RWPE2 (cell line): ENCODE data around the gene PIK3CD.

Experiments
- ATAC-seq: fragments of 200-7000 bp; cut with Tn5 transposase; 3 replicates; pipeline ENCODE4 v1.9.1; 2021; ENCODE audit warnings: low read depth
- DNase-seq: peaks from one replicate; pipeline ENCODE4 v3.0.0-alpha.2; 2020; ENCODE audit warnings: low spot score
- H3K27ac ChIP-seq: fragments of 450-650 bp; 2 replicates; pipeline ENCODE4 v1.5.1; 2017; ENCODE audit warnings: mild to moderate bottlenecking; ENCODE audit not compliant: poor library complexity, severe bottlenecking
- H3K27me3 ChIP-seq: fragments of 250-450 bp; sonication (Bioruptor Pico); 2 replicates; pipeline ENCODE4 v1.5.1; 2021; ENCODE audit warnings: mild to moderate bottlenecking, moderate library complexity; ENCODE audit not compliant: insufficient read depth, poor library complexity, severe bottlenecking
- H3K36me3 ChIP-seq: fragments of 250-450 bp; sonication (Bioruptor Pico); 2 replicates; pipeline ENCODE4 v1.5.1; 2020; ENCODE audit warnings: low read depth, mild to moderate bottlenecking, moderate library complexity
- H3K4me1 ChIP-seq: fragments of 250-450 bp; sonication (Bioruptor Pico); 2 replicates; pipeline ENCODE4 v1.5.1; 2021; ENCODE audit warnings: mild to moderate bottlenecking, moderate library complexity; ENCODE audit not compliant: insufficient read depth, poor library complexity, severe bottlenecking
- H3K4me3 ChIP-seq: fragments of 250-450 bp; sonication (Bioruptor Pico); 2 replicates; pipeline ENCODE4 v1.5.1; 2021; ENCODE audit warnings: mild to moderate bottlenecking, moderate library complexity; ENCODE audit not compliant: severe bottlenecking
- H3K9me3 ChIP-seq: fragments of 250-450 bp; sonication (Bioruptor Pico); 2 replicates; pipeline ENCODE4 v1.5.1; 2021; ENCODE audit warnings: mild to moderate bottlenecking, moderate library complexity; ENCODE audit not compliant: severe bottlenecking
- CTCF ChIP-seq: fragments of 450-650 bp; IDR thresholded peaks from one replicate; pipeline ENCODE4 v1.5.1; 2017; ENCODE audit warnings: mild to moderate bottlenecking, moderate library complexity; ENCODE audit not compliant: poor library complexity, severe bottlenecking

The PIK3CD gene

GRCh38 chr1:9731051-9731537 lies 79.6 kb downstream of the PIK3CD start:
- no peak overlapping the region for H3K27ac ChIP-seq
- DNase-seq: no peak
- no peaks in the 10 kb centered on the region for H3K4me1 ChIP-seq
- peaks cover 94% of the 10 kb centered on the region for H3K36me3 ChIP-seq
- H3K4me3 ChIP-seq: no peak overlapping the region
- H3K27me3 ChIP-seq: no peaks in the 10 kb centered on the region
- no peaks in the 10 kb centered on the region for H3K9me3 ChIP-seq
- ATAC-seq: no peak
- TF ChIP-seq CTCF: no peak

DNA sequence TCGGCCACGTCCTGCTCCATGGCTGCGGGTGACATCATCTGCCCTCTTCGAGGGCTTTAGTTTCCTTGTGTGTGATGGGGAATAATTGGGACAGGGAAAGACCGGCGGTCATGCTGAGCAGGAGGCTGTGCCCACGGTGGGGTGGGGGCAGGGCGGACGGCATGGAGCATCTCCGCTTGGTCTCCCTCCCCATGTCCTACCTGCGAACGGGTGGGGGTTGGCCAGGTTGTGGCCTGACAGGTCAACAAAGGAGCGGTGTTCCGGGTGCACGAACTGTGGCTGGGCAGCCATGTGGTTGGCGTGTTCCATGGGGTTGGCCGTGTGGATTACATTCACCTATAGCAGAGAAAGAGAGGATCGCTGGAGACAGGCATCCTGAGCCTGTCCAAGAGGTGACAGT lies 80.0 kb downstream of the PIK3CD start:
- ATAC-seq: no peak
- Histone ChIP-seq H3K36me3 (peaks cover 94% of the 10 kb centered on the region), H3K4me1 (no peaks in the 10 kb centered on the region)

GRCh38 chr1:9732123-9732971 lies 80.8 kb downstream of the PIK3CD start:
- no peak for TF ChIP-seq CTCF
- Histone ChIP-seq H3K27ac (no peak overlapping the region), H3K4me3 (no peak overlapping the region), H3K27me3 (no peaks in the 10 kb centered on the region), H3K4me1 (no peaks in the 10 kb centered on the region), H3K9me3 (no peaks in the 10 kb centered on the region), H3K36me3 (peaks cover 99% of the 10 kb centered on the region)
- ATAC-seq (no peak; the same call in 2 of the 3 replicates), DNase-seq (no peak)

More for the DNA sequence above, 80.0 kb downstream of the PIK3CD start:
- Histone ChIP-seq H3K27ac (no peak overlapping the region), H3K9me3 (no peaks in the 10 kb centered on the region), H3K4me3 (no peak overlapping the region), H3K27me3 (no peaks in the 10 kb centered on the region)
- TF ChIP-seq CTCF: no peak
- DNase-seq: no peak

DNA sequence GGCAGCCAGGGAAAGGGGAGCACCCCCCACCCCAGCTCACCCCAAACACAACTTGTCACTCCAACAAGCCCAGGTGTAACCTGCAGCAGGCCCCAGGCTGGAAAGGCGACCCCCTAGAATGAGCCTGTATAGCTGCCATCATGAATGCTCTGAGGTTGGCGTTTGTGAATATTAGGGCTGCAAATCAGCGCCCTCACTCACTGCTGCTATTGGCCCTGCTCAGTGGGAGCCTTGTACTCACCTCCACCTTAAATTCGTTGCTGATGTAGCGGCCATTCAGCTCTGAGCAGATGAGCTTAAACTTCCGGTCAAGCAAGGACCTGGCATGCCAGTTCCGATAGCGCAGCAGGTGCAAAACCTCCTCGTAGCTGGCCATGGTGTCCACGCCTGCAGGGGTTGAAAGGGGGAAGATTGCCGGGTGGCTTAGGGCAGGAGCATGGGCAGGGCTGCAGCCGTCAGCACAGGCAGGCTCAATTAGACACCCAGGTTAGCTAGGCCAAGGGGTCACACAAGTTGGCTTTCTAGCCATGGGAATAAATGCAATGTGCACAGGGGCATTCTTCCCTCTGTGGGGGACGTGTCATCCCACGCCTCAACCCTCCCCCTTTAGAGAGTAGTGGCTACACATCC lies 81.7 kb downstream of the PIK3CD start:
- H3K4me3 ChIP-seq: no peak overlapping the region
- H3K27ac ChIP-seq: no peak overlapping the region
- no peaks in the 10 kb centered on the region for H3K9me3 ChIP-seq
- no peak for ATAC-seq
- DNase-seq: no peak
- H3K36me3 ChIP-seq: peaks cover 95% of the 10 kb centered on the region
- H3K27me3 ChIP-seq: no peaks in the 10 kb centered on the region
- TF ChIP-seq CTCF: no peak
- no peaks in the 10 kb centered on the region for H3K4me1 ChIP-seq
